HG03095 (cell line): ENCODE results near the gene SH3RF2.

Source experiments
- ATAC-seq: cut with Tn5 transposase; IDR thresholded peaks from one replicate; pipeline ENCODE4 v1.9.1; 2021; ENCODE audit warnings: moderate library complexity; ENCODE audit not compliant: unreplicated experiment

The SH3RF2 gene

GRCh38 chr5:146040527-146040926 is 104.1 kb downstream of the SH3RF2 start:
- ATAC-seq: no peak

DNA sequence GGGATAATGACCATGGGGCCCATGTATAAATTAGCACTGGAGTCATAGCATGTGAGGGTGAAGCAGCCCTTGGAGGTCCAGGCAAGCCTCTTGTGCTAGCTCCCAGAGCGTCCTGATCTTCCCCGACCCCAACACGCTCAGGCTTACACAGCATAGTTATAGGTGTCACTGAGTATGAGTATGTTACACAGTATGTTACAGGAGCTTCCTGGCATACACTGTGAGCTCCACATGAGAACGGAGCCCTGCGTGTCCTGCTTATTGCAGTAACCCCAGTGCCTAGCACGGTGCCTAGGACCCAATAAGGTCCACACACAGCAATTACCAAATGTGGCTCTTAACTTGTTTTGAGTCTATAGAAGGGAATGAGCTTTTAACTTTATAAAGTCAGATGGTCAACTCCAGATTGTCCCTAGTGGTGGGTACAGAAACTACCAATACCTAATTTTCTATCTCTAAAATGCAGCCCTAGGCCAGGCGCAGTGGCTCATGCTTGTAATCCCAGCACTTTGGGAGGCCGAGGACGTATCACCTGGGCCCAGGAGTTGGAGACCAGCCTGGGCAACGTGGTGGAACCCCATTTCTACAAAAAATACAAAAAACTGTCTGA is 104.9 kb downstream of the SH3RF2 start:
- no peak for ATAC-seq

- ATAC-seq: no peak
Measured at GRCh38 chr5:146042628-146043279, 106.4 kb downstream of the SH3RF2 start.

DNA sequence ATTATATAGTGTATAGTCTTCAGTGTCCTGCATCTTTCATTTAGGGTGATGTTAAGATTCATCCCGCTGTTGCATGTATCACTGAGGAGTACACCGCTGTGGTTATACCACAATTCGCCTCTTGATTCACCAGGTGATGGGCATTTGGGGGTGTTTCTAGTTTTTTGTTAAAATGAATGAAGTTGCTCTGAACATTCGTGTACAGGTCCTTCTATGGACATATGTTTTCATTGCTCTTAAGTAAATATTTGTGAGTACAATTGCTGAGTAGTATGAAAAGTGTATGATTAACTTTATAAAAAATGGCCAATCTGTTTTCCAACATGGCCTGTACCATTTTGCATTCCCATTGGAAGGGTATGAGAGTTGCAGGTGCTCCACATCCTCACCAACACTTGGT is 107.3 kb downstream of the SH3RF2 start:
- ATAC-seq: no peak

- ATAC-seq: no peak
Measured at GRCh38 chr5:146047396-146047795, 111.0 kb downstream of the SH3RF2 start.

- no peak for ATAC-seq
Measured at GRCh38 chr5:146048994-146049703, 112.8 kb downstream of the SH3RF2 start.

- no peak for ATAC-seq
Measured at GRCh38 chr5:146049704-146050026, 113.3 kb downstream of the SH3RF2 start.

DNA sequence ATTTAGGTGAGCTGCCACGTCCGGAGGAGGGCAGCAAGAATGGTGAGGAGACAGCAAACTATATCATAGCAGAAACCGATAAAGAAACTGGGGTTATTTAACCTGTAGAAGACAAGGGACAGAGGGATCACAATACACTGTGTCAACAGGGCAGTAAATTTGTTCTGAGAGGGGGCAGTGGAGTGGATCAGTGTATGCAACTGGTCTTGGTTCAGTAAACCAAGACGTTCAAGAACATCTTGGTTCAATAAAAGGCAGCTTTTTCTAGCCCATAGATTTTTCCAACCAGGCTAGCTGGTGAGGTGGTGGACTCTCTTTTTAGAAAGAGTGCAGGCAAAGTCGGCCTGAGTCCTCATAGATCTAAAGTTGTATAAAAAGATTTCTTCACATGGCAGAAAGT is 113.7 kb downstream of the SH3RF2 start:
- no peak for ATAC-seq

DNA sequence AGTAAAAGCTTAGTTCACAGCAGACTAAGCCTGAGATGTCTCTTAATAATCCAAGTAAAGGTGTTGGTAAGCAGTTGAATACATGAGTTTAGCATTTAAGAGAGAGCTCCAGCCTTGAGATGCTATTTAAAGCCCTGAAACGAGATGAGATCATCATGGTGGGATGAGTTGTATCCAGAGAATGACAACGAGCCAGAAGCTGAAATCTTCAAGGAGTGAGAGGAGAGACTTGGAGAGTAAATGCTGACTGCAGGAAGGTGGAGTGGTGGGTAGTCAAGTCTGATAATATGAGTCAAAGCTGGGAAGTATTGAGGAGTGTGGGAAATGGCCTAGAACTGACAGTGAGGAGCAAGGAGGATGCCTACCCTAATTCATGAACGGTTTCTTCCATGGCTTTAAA is 115.3 kb downstream of the SH3RF2 start:
- no peak for ATAC-seq

DNA sequence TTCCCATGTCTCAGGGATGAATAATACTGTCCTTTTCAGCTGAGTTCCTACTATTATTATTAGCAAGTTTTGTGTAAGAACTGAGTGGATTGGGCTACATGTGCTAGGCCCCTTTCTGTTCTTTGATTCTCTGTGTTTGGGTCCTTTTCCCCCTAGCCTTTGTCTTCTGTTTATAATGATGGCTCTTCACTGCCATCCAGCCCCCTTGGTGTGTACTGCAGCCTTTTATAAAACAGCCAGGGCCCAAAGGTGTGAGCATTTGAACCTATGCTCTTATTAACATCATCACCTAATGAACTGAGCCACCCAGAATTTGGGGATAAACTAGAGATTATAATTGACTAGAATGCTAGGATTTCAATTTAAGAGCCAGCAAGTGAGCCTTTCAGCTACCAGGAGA is 116.4 kb downstream of the SH3RF2 start:
- no peak for ATAC-seq

GRCh38 chr5:146055432-146055831 is 119.1 kb downstream of the SH3RF2 start:
- no peak for ATAC-seq

DNA sequence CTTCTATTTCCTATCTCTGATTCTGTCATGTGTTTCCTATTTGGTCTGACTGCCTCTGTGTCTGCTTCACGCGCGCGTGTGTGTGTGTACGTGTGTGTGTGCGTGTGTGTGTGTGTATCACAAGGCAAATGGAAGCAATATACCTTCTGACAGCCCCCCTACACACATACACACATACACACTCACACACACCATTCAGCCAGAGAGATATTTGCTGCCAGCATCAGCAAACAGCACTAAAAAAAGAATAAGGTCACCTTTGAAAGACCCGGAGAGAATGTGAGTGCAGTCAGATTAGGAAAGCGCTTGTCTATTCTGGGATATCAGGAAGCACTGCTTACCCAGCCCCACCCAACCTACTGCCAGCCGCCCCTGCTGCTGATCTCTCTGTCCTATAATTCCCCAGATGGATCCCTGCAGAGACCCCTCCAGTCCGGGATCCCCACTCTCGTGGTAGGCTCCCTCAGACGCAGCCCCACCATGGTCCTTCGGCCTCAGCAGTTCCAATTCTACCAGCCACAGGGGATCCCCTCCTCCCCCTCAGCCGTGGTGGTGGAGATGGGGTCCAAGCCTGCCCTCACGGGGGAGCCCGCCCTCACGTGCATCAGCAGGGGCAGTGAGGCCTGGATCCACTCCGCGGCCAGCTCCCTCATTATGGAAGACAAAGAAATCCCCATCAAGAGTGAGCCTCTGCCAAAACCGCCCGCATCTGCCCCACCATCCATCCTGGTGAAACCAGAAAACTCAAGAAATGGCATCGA is 123.3 kb downstream of the SH3RF2 start:
- no peak for ATAC-seq

- ATAC-seq: no peak
Measured at GRCh38 chr5:146060221-146060585, 123.8 kb downstream of the SH3RF2 start.

DNA sequence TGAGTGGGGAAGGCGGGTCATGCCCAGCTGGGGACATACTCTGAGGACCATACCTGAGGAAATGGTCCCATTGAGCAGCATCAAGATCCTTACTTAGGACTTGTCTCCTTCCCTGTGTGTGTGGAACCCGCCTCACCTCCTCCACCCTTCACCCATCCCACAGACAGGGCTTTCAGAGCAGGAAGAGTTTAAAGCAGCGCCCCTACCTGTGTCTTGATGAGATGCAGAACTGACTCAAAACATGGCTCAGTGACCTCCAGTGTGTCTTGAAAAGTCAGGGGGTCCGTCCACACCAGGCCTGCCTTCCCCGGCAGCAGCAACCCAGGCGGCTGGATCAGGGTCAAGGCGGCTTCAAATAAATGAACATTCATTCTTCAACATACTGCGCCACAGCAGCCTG is 130.6 kb downstream of the SH3RF2 start:
- no peak for ATAC-seq

GRCh38 chr5:146068206-146068605 is 131.8 kb downstream of the SH3RF2 start:
- no peak for ATAC-seq

- ATAC-seq: no peak
Measured at GRCh38 chr5:146068977-146069779, 132.8 kb downstream of the SH3RF2 start.

DNA sequence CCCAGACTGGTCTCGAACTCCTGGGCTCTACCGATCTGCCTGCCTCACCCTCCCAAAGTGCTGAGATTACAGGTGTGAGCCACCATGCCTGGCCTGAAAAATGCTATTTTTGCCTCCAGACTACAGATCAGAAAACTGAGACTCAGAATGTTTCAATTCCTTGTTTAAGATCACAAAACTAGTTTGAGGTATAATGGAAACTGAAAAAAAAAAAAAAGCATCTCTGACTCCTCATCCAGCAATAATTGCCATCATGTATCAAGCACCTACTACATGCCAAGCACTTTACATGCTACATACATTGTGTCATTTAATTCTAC is 133.4 kb downstream of the SH3RF2 start:
- ATAC-seq: no peak

DNA sequence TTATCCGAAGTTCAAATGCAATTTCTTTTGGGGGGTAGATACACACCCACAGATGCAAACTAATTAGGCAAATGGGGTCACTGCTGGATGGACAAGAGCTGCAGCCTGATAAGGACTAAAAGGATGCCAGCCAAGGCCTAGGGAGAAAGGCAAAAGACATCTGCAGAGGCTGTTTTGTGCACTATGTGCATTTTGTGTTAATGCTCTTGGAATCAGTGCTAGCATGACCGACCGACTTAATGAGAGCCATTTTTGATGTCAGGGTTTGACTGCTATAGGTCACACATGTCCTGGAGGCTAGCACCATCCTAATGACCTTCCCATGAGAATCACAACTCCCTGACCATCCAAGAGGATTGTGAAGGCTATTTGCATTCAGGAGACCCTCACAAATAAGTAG is 134.4 kb downstream of the SH3RF2 start:
- ATAC-seq: no peak

GRCh38 chr5:146071171-146071570 is 134.8 kb downstream of the SH3RF2 start:
- ATAC-seq: no peak

DNA sequence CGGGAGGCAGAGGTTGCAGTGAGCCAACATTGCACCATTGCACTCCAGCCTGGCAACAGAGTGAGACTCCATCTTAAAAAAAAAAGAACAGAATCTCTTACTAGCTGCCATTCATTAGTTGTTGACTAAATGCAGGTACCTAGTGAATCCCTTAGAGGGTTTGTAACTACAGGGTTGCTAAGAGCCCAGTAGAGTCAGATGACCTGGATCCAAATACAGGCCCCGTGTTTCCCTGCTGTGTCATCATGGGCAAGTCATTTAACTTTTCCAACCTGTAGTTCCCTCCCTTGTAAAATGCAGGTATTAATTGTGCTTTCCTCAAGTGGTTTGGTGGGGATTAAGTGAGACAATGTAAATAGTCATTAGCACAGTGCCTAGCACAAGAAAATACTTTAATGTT is 136.2 kb downstream of the SH3RF2 start:
- no peak for ATAC-seq

DNA sequence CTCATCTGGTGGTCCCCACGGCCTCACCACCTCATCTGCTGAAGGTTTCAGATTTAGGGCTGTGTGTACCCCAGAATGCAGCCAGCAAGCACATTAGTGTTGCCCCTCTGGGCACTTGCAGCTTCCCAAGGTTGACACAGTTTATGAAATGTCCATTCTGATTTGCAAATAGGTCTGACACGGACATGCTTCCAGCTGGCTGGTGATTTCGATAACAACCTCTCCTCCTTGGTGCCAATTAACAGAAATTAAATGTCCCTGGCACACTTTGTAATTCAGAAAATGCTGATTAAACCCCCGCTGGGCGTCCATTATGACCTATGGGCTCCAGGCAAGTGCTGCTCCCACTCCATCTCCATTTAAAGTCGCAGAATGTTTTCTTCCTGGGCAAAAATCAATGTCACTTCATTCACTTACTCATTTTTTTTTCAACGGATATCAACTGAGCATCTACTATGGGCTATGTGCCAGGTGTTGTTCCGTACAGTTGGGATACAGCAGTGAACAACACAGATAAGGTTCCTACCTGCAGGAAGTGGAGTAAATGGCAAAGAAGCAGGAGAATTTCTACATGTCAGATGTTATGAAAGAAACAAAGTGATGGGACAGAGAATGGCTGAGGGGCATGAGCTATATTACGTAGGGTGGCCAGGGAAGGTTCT is 137.0 kb downstream of the SH3RF2 start:
- ATAC-seq: no peak
